Loucy (cell line): ENCODE measurements around the gene LGALS3BP.

Source experiments
- CTCF ChIP-seq: fragments of 200-600 bp; sonication (generic); conservative IDR thresholded peaks from 2 replicates; pipeline ENCODE4 v1.5.1; 2014; ENCODE audit warnings: mild to moderate bottlenecking, antibody characterized with exemption, low read length
- EZH2phosphoT487 ChIP-seq: fragments of 200-600 bp; IDR thresholded peaks from 2 replicates; pipeline ENCODE4 v1.6.1; 2018; ENCODE audit warnings: antibody characterized with exemption, mild to moderate bottlenecking, moderate library complexity, borderline replicate concordance

GRCh38 chr17:78974635-78975591, 4.8 kb downstream of the LGALS3BP start:
- TF ChIP-seq EZH2phosphoT487 (no peak), CTCF (no peak)
